GM18502 (cell line): Measurements from ENCODE around the gene OR2T6.
"Not testable (repeated sequence)": the region's sequence is repeated elsewhere in the genome, so short reads cannot be mapped to it uniquely, and the experiment has no call there.

ENCODE experiments used
- ATAC-seq: cut with Tn5 transposase; IDR thresholded peaks from one replicate; pipeline ENCODE4 v1.9.1; 2021; ENCODE audit warnings: mild to moderate bottlenecking; ENCODE audit not compliant: unreplicated experiment, poor library complexity

Gene OR2T6

GRCh38 chr1:248375446-248375845 lies at the start of gene OR2T6:
OR2T6 (plus strand) TSS chr1:248375746; CDS start chr1:248387609, 11,863 bp downstream.
- no peak for ATAC-seq

- no peak for ATAC-seq
Observed at GRCh38 chr1:248343451-248343850, 32.1 kb upstream of the OR2T6 start.

- no peak for ATAC-seq
Observed at GRCh38 chr1:248348475-248348874, 27.1 kb upstream of the OR2T6 start, which contains the start of gene OR14C36. OR14C36 (plus strand) TSS chr1:248348775; CDS start chr1:248348775, 0 bp downstream.

- no peak for ATAC-seq
Observed at GRCh38 chr1:248359415-248359814, 16.1 kb upstream of the OR2T6 start.

GRCh38 chr1:248361121-248361715 lies 14.3 kb upstream of the OR2T6 start, which contains the start of gene OR2T4:
OR2T4 (plus strand) TSS chr1:248361665; CDS start chr1:248361665, 0 bp downstream.
- no peak for ATAC-seq

- ATAC-seq: no peak
Observed at GRCh38 chr1:248366609-248367008, 8.9 kb upstream of the OR2T6 start.

GRCh38 chr1:248372394-248372793 lies 3.2 kb upstream of the OR2T6 start:
- peak; percentile 65 for ATAC-seq

GRCh38 chr1:248373761-248374160 lies 1.8 kb upstream of the OR2T6 start:
- ATAC-seq: no peak

GRCh38 chr1:248376916-248377315 lies 1.4 kb downstream of the OR2T6 start:
- no peak for ATAC-seq

GRCh38 chr1:248380854-248381253 lies 5.3 kb downstream of the OR2T6 start:
- no peak for ATAC-seq

GRCh38 chr1:248388426-248388825 lies 12.9 kb downstream of the OR2T6 start:
- no peak for ATAC-seq

GRCh38 chr1:248393050-248393449 lies 17.5 kb downstream of the OR2T6 start:
- ATAC-seq: no peak

GRCh38 chr1:248402748-248403147 lies 27.2 kb downstream of the OR2T6 start, which contains the start of gene OR2T1:
OR2T1 (plus strand) TSS chr1:248403048; CDS start chr1:248406148, 3,100 bp downstream.
- ATAC-seq: no peak

- ATAC-seq: no peak
Observed at GRCh38 chr1:248404024-248404423, 28.5 kb downstream of the OR2T6 start.

GRCh38 chr1:248406721-248407692 lies 31.5 kb downstream of the OR2T6 start:
- ATAC-seq: no peak

GRCh38 chr1:248416226-248416625 lies 40.7 kb downstream of the OR2T6 start:
- peak; percentile 62 for ATAC-seq

- ATAC-seq: no peak
Observed at GRCh38 chr1:248417854-248418253, 42.3 kb downstream of the OR2T6 start.

GRCh38 chr1:248421384-248421783 lies 45.8 kb downstream of the OR2T6 start:
- no peak for ATAC-seq

GRCh38 chr1:248427526-248428191 lies 52.1 kb downstream of the OR2T6 start:
- ATAC-seq: peak; percentile 43

- ATAC-seq: peak; percentile 91
Observed at GRCh38 chr1:248428192-248428533, 52.6 kb downstream of the OR2T6 start.

- not testable (repeated sequence) for ATAC-seq
Observed at GRCh38 chr1:248431683-248432082, 56.1 kb downstream of the OR2T6 start.
